C4-2B (cell line): ENCODE measurements around the gene SDF2.

Experiments
- CTCF ChIP-seq: fragments of 450-650 bp; conservative IDR thresholded peaks from 2 replicates; pipeline ENCODE4 v1.5.1; 2017; ENCODE audit warnings: mild to moderate bottlenecking
- ZFX ChIP-seq: fragments of 450-650 bp; IDR thresholded peaks from 2 replicates; pipeline ENCODE4 v1.6.1; 2017

GRCh38 chr17:28598799-28599310 lies 62.9 kb downstream of the SDF2 start, which contains the start of gene SPAG5:
- TF ChIP-seq CTCF, result no peak
- peak; percentile 63; the same call in 1 of the 2 replicates for TF ChIP-seq ZFX
